Ishikawa (cell line): ENCODE data around the gene CRYGA.

Experiments used
- CEBPB ChIP-seq: IDR thresholded peaks from 2 replicates; pipeline ENCODE4 v1.6.1; 2012
- CREB1 ChIP-seq: IDR thresholded peaks from 2 replicates; pipeline ENCODE4 v1.6.1; 2012; ENCODE audit warnings: low read depth
- EGR1 ChIP-seq: IDR thresholded peaks from 2 replicates; pipeline ENCODE4 v1.6.1; 2012
- EP300 ChIP-seq: IDR thresholded peaks from 2 replicates; pipeline ENCODE4 v1.6.1; 2012; ENCODE audit warnings: borderline replicate concordance
- NFIC ChIP-seq: IDR thresholded peaks from 2 replicates; pipeline ENCODE4 v1.6.1; 2012
- RAD21 ChIP-seq: IDR thresholded peaks from 2 replicates; pipeline ENCODE4 v1.6.1; 2012; ENCODE audit warnings: low read depth
- REST ChIP-seq: IDR thresholded peaks from 2 replicates; pipeline ENCODE4 v1.6.1; 2012; ENCODE audit warnings: low read depth, mild to moderate bottlenecking
- TAF1 ChIP-seq: IDR thresholded peaks from 2 replicates; pipeline ENCODE4 v1.6.1; 2012; ENCODE audit warnings: low read depth, mild to moderate bottlenecking
- TCF12 ChIP-seq: IDR thresholded peaks from 2 replicates; pipeline ENCODE4 v1.6.1; 2012; ENCODE audit warnings: low read depth
- TEAD4 ChIP-seq: IDR thresholded peaks from 2 replicates; pipeline ENCODE4 v1.6.1; 2012
- YY1 ChIP-seq: IDR thresholded peaks from 2 replicates; pipeline ENCODE4 v1.6.1; 2012; ENCODE audit warnings: low read depth
- ZBTB7A ChIP-seq: IDR thresholded peaks from 2 replicates; pipeline ENCODE4 v1.6.1; 2012; ENCODE audit warnings: low read depth
- TF ChIP-seq, protein P1 (sequence below): IDR thresholded peaks from 2 replicates; pipeline ENCODE4 v1.6.1; 2012
- TF ChIP-seq, protein P2 (sequence below): IDR thresholded peaks from 2 replicates; pipeline ENCODE4 v1.6.1; 2012

The CRYGA gene

DNA sequence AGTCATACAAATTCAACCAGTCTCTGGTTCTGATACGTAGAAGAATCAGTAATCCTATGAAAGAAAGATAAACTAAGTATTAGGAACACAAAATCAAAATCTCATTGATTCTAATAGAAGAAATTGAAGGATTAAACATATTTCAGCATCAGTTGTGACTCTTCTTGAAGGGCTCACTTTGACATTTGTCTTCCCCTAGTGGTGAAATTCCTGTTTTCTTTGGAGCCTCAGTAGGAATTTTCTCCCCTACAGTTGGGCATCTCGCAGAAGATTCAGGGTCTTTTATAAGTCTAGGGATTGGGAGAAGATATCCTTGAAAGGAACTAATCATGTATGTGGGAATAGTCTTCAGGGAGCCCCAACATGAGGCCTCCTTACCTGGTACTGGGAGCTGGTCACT lies 14.6 kb downstream of the CRYGA start:
- TF ChIP-seq, protein P1, sequence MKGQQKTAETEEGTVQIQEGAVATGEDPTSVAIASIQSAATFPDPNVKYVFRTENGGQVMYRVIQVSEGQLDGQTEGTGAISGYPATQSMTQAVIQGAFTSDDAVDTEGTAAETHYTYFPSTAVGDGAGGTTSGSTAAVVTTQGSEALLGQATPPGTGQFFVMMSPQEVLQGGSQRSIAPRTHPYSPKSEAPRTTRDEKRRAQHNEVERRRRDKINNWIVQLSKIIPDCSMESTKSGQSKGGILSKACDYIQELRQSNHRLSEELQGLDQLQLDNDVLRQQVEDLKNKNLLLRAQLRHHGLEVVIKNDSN = no peak
- peak; percentile 19; the same call in 1 of the 2 replicates for TF ChIP-seq RAD21
- no peak for TF ChIP-seq TCF12

GRCh38 chr2:208147759-208148158 lies 15.6 kb downstream of the CRYGA start:
- TF ChIP-seq, protein P2, sequence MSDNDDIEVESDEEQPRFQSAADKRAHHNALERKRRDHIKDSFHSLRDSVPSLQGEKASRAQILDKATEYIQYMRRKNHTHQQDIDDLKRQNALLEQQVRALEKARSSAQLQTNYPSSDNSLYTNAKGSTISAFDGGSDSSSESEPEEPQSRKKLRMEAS = no peak
- TF ChIP-seq NFIC (no peak), TEAD4 (no peak), EP300 (no peak), CEBPB (no peak), YY1 (no peak), CREB1 (no peak), REST (no peak)

DNA sequence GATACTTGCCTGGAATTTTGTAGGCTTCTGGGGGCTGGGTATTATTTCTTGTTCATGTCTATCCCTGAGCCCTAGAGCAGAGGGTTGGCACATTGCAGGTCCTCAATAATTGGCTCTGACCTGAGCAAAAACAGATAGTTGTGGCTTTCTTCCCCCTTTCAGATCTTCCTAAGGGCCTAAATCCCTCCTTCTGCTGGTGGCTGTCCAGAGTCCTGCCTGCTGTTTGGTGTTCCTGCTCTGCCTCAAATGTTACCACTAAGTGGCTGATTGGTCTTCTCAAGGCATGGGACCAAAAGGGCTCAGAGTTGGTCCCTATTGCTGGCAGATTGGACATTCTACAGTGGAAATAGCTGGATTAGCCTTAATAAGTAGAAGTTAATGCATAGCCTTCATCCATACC lies 16.4 kb downstream of the CRYGA start:
- TF ChIP-seq, protein P2 = no peak
- TF ChIP-seq ZBTB7A (no peak), TEAD4 (no peak), TCF12 (no peak), REST (peak; percentile 42; the same call in 1 of the 2 replicates), CEBPB (no peak)
- TF ChIP-seq, protein P1 = no peak

GRCh38 chr2:208146006-208146405 lies 17.4 kb downstream of the CRYGA start, which contains the start of gene CRYGB:
TSS of gene CRYGB (minus strand) at chr2:208146158. CDS start at chr2:208146120, 38 bp downstream.
- no peak for TF ChIP-seq RAD21
- TF ChIP-seq ZBTB7A = no peak
- no peak for TF ChIP-seq YY1

GRCh38 chr2:208142925-208143799 lies 20.2 kb downstream of the CRYGA start:
- TF ChIP-seq NFIC = no peak

GRCh38 chr2:208142240-208142924 lies 21.0 kb downstream of the CRYGA start:
- no peak for TF ChIP-seq CREB1
- TF ChIP-seq NFIC = peak; percentile 47

- TF ChIP-seq EGR1 (no peak), TAF1 (no peak), NFIC (no peak), EP300 (no peak), ZBTB7A (no peak), CREB1 (no peak), RAD21 (no peak)
- TF ChIP-seq, protein P1 = no peak
- TF ChIP-seq, protein P2 = no peak
Observed at GRCh38 chr2:208139447-208139846, 23.9 kb downstream of the CRYGA start.
